H1 (cell line): Measurements from ENCODE around the gene WWP2. TPM values are rescaled to one million over a fixed set of nuclear protein-coding genes. Genes with fewer than 3 reads are reported as not detected.

Source experiments
- CTCF ChIA-PET: fragments of 300-600 bp; sonication (Branson Sonifier 250); formaldehyde crosslinking; loops from one replicate; lab custom pipeline; 2021; ENCODE audit not compliant: partially characterized antibody; lab: Charles Lee
- POLR2A ChIA-PET: fragments of 300-600 bp; sonication (Branson Sonifier 250); formaldehyde crosslinking; loops from one replicate; lab custom pipeline; 2021; ENCODE audit warnings: inconsistent platforms; ENCODE audit not compliant: partially characterized antibody; lab: Charles Lee
- DNase-seq, 2 experiments: peaks; one replicate each; pipeline versions ENCODE4 v3.0.0 to v3.0.0-alpha.2; 2010 to 2022; ENCODE audit warnings: low spot score in 2 of 2, low read depth in 1 of 2, mixed read lengths in 1 of 2
- FAIRE-seq: peaks from 2 replicates; lab custom pipeline; 2011; peaks lifted over from hg19 to GRCh38; lab: Jason Lieb, UNC
- H2AFZ ChIP-seq: 2 replicates; pipeline ENCODE4 v1.8.1; 2012; ENCODE audit warnings: low read length, inconsistent platforms
- H2AK5ac ChIP-seq: 2 replicates; pipeline ENCODE4 v1.6.1; 2013; ENCODE audit warnings: low read depth, low read length
- H2BK120ac ChIP-seq: replicated peaks from 2 replicates; pipeline ENCODE3; 2013; ENCODE audit warnings: low read depth, low read length, inconsistent platforms
- H2BK12ac ChIP-seq: 2 replicates; pipeline ENCODE4 v1.6.1; 2013; ENCODE audit warnings: low read depth, low read length
- H2BK15ac ChIP-seq: 2 replicates; pipeline ENCODE4 v1.6.1; 2013; ENCODE audit warnings: low read length
- H2BK20ac ChIP-seq: 2 replicates; pipeline ENCODE4 v1.6.1; 2013; ENCODE audit warnings: low read length
- H2BK5ac ChIP-seq: 2 replicates; pipeline ENCODE4 v1.6.1; 2013; ENCODE audit warnings: low read depth, low read length
- H3K14ac ChIP-seq: 2 replicates; pipeline ENCODE4 v1.6.1; 2013; ENCODE audit warnings: inconsistent platforms; ENCODE audit not compliant: insufficient read length
- H3K18ac ChIP-seq: 2 replicates; pipeline ENCODE4 v1.6.1; 2013; ENCODE audit warnings: low read length; ENCODE audit errors: extremely low read depth
- H3K23ac ChIP-seq: 2 replicates; pipeline ENCODE4 v1.6.1; 2013; ENCODE audit warnings: inconsistent platforms; ENCODE audit not compliant: insufficient read length
- H3K23me2 ChIP-seq: 2 replicates; pipeline ENCODE4 v1.6.1; 2013; ENCODE audit warnings: low read depth, low read length
- H3K27ac ChIP-seq: 2 replicates; pipeline ENCODE4 v1.6.1; 2011; ENCODE audit warnings: low read depth, low read length, inconsistent platforms
- H3K27me3 ChIP-seq, 4 experiments: replicated peaks in 1 of 4; 1 replicate in 1 of 4; 2 replicates in 3 of 4; pipeline versions ENCODE4 v1.6.1 to v1.8.1; 2011 to 2013; ENCODE audit warnings: low read length in 3 of 4, mild to moderate bottlenecking in 3 of 4, inconsistent platforms in 2 of 4, mixed read lengths in 2 of 4, moderate library complexity in 1 of 4; ENCODE audit not compliant: control insufficient read depth in 3 of 4, insufficient read depth in 3 of 4; ENCODE audit errors: extremely low read depth in 1 of 4
- H3K36me3 ChIP-seq, 4 experiments: 2 replicates each; pipeline versions ENCODE4 v1.6.1 to v1.8.1; 2011 to 2013; ENCODE audit warnings: mild to moderate bottlenecking in 4 of 4, low read length in 3 of 4, moderate library complexity in 2 of 4, control low read depth in 1 of 4, inconsistent platforms in 1 of 4; ENCODE audit not compliant: insufficient read depth in 4 of 4, control insufficient read depth in 2 of 4
- H3K4ac ChIP-seq: replicated peaks from 2 replicates; pipeline ENCODE3; 2013; ENCODE audit warnings: low read length, low read depth, mixed read lengths, inconsistent platforms; ENCODE audit not compliant: insufficient read length
- H3K4me1 ChIP-seq, 4 experiments: replicated peaks in 1 of 4; 1 replicate in 1 of 4; 2 replicates in 3 of 4; pipeline versions ENCODE4 v1.6.1 to v1.8.1; 2011 to 2013; ENCODE audit warnings: low read length in 3 of 4, inconsistent platforms in 2 of 4, mixed read lengths in 1 of 4; ENCODE audit not compliant: insufficient read depth in 4 of 4, control insufficient read depth in 3 of 4
- H3K4me2 ChIP-seq, 2 experiments: 2 replicates each; pipeline versions ENCODE4 v1.6.1 to v1.8.1; 2011 to 2013; ENCODE audit warnings: low read depth in 2 of 2, low read length in 2 of 2, control low read depth in 1 of 2, inconsistent platforms in 1 of 2, mild to moderate bottlenecking in 1 of 2; ENCODE audit not compliant: insufficient read depth in 1 of 2
- H3K4me3 ChIP-seq, 4 experiments: fragments of 200-600, 300-600 bp in 1 of 4; sonication (generic), shearing (Covaris generic), sonication (Bioruptor Twin) in 1 of 4; 2 replicates each; pipeline versions ENCODE4 v1.5.1 to v1.8.1; 2011 to 2016; ENCODE audit warnings: low read length in 4 of 4, low read depth in 3 of 4, control low read depth in 2 of 4, inconsistent platforms in 2 of 4, mild to moderate bottlenecking in 2 of 4, mixed read lengths in 1 of 4, moderate library complexity in 1 of 4; ENCODE audit not compliant: insufficient read depth in 2 of 4; ENCODE audit errors: extremely low read depth in 1 of 4
- H3K56ac ChIP-seq: replicated peaks from 2 replicates; pipeline ENCODE3; 2013; ENCODE audit warnings: low read depth, mild to moderate bottlenecking, mixed read lengths, low read length, inconsistent platforms; ENCODE audit not compliant: insufficient read length
- H3K79me1 ChIP-seq: 2 replicates; pipeline ENCODE4 v1.6.1; 2013; ENCODE audit warnings: low read depth, low read length, control low read depth
- H3K79me2 ChIP-seq, 2 experiments: 2 replicates each; pipeline versions ENCODE4 v1.6.1 to v1.8.1; 2012 to 2013; ENCODE audit warnings: low read length in 2 of 2, mild to moderate bottlenecking in 2 of 2, inconsistent platforms in 1 of 2; ENCODE audit not compliant: insufficient read depth in 2 of 2, control insufficient read depth in 1 of 2
- H3K9ac ChIP-seq, 4 experiments: replicated peaks in 1 of 4; 1 replicate in 1 of 4; 2 replicates in 3 of 4; pipeline versions ENCODE4 v1.6.1 to v1.8.1; 2011 to 2013; ENCODE audit warnings: low read depth in 3 of 4, low read length in 3 of 4, control low read depth in 2 of 4, mild to moderate bottlenecking in 2 of 4, moderate library complexity in 2 of 4, inconsistent platforms in 1 of 4; ENCODE audit errors: extremely low read depth in 1 of 4
- H3K9me3 ChIP-seq, 2 experiments: 2 replicates each; pipeline versions ENCODE4 v1.6.1 to v1.8.1; 2012 to 2013; ENCODE audit warnings: mild to moderate bottlenecking in 2 of 2, moderate library complexity in 2 of 2, control low read depth in 1 of 2, inconsistent platforms in 1 of 2, low read depth in 1 of 2, low read length in 1 of 2, mixed read lengths in 1 of 2; ENCODE audit not compliant: insufficient read depth in 2 of 2
- H4K20me1 ChIP-seq, 2 experiments: replicated peaks in 1 of 2; 2 replicates each; pipeline versions ENCODE3 to v1.8.1; 2011 to 2013; ENCODE audit warnings: inconsistent platforms in 2 of 2, low read length in 2 of 2, mild to moderate bottlenecking in 1 of 2; ENCODE audit not compliant: insufficient read depth in 2 of 2, control insufficient read depth in 1 of 2
- H4K5ac ChIP-seq: 2 replicates; pipeline ENCODE4 v1.6.1; 2013; ENCODE audit warnings: low read length, low read depth, mixed read lengths, inconsistent platforms; ENCODE audit not compliant: insufficient read length
- H4K8ac ChIP-seq: 2 replicates; pipeline ENCODE4 v1.8.0; 2013; ENCODE audit warnings: mild to moderate bottlenecking, moderate library complexity, low read length, inconsistent platforms; ENCODE audit not compliant: insufficient read depth; ENCODE audit errors: extremely low read depth
- H4K91ac ChIP-seq: replicated peaks from 2 replicates; pipeline ENCODE3; 2013; ENCODE audit warnings: low read length, mixed read lengths, inconsistent platforms; ENCODE audit not compliant: insufficient read length
- ASH2L ChIP-seq: fragments of 200-600, 300-600 bp; sonication (generic); IDR thresholded peaks from one replicate; pipeline ENCODE4 v1.7.1; 2017; ENCODE audit warnings: low read length
- ATF3 ChIP-seq: IDR thresholded peaks from 2 replicates; pipeline ENCODE4 v1.6.1; 2011; ENCODE audit warnings: low read depth, mild to moderate bottlenecking, low read length; ENCODE audit not compliant: insufficient read depth
- BACH1 ChIP-seq: IDR thresholded peaks from 2 replicates; pipeline ENCODE4 v1.6.1; 2012; ENCODE audit warnings: low read length, improper control_type of control experiment
- BCL11A ChIP-seq, 2 experiments: IDR thresholded peaks; one replicate each; pipeline ENCODE4 v1.6.1; 2011; ENCODE audit warnings: low read depth in 2 of 2, low read length in 2 of 2, mild to moderate bottlenecking in 2 of 2
- EP300 ChIP-seq, 2 experiments: IDR thresholded peaks; 1 replicate in 1 of 2; 2 replicates in 1 of 2; pipeline ENCODE4 v1.6.1; 2011 to 2012; ENCODE audit warnings: low read depth in 2 of 2, low read length in 2 of 2, mild to moderate bottlenecking in 2 of 2, borderline replicate concordance in 1 of 2, inconsistent platforms in 1 of 2, moderate library complexity in 1 of 2
- FOSL1 ChIP-seq: IDR thresholded peaks from 2 replicates; pipeline ENCODE4 v1.6.1; 2011; ENCODE audit warnings: mild to moderate bottlenecking, low read depth, low read length, moderate library complexity; ENCODE audit not compliant: insufficient read depth
- KDM1A ChIP-seq: fragments of 200-600, 300-600 bp; sonication (generic); IDR thresholded peaks from 2 replicates; pipeline ENCODE4 v1.7.1; 2016; ENCODE audit warnings: mild to moderate bottlenecking, low read length, borderline replicate concordance
- KDM5A ChIP-seq: fragments of 200-600 bp; IDR thresholded peaks from 2 replicates; pipeline ENCODE4 v1.7.1; 2012; ENCODE audit warnings: mild to moderate bottlenecking, low read length, inconsistent platforms, mixed read lengths
- TAF1 ChIP-seq: IDR thresholded peaks from 2 replicates; pipeline ENCODE4 v1.6.1; 2011; ENCODE audit warnings: mild to moderate bottlenecking, low read depth, low read length
- TCF12 ChIP-seq: IDR thresholded peaks from 2 replicates; pipeline ENCODE4 v1.6.1; 2011; ENCODE audit warnings: low read depth, mild to moderate bottlenecking, low read length
- WGBS, 2 experiments: shearing (Covaris generic) in 1 of 2; methylation state at CpG; one replicate each; pipeline versions ENCODE4 v1.1.6 to v1.1.7; 2013 to 2015; ENCODE audit warnings: low lambda C conversion rate in 2 of 2, mixed read lengths in 2 of 2, inconsistent platforms in 1 of 2, low coverage in 1 of 2, missing lambda C conversion rate in 1 of 2; ENCODE audit not compliant: insufficient replicate concordance in 2 of 2, insufficient coverage in 1 of 2, insufficient read length in 1 of 2; ENCODE audit errors: extremely low coverage in 1 of 2, missing lambda C conversion rate in 1 of 2; 5-methylcytosine and 5-hydroxymethylcytosine counted together
- polyA plus RNA-seq, 7 experiments: library from polyadenylated mRNA; depleted of rRNA in 3 of 7; stranded (reverse) in 5 of 7; unstranded in 2 of 7; fragments of >200 nt in 5 of 7; fragments of 200-250 nt in 2 of 7; gene quantifications; 1 replicate in 5 of 7; 2 replicates in 1 of 7; 4 replicates in 1 of 7; pipeline versions ENCODE4 v1.2.1 to v1.2.3, GENCODE V29; 2011 to 2013; ENCODE audit warnings: missing spikeins in 2 of 7, mixed read lengths in 2 of 7
- total RNA-seq: library from RNA; stranded (reverse); fragmentation: NEBNext Ultra II Directional; extraction: Animal tissue kit (Norgen Biotek cat#: 25700); gene quantifications from 2 replicates; pipeline ENCODE4 v1.2.1, GENCODE V29; 2021

The WWP2 gene
- total and polyA plus RNA-seq, 2 of the 8 experiments (the other 6 are each of a cell fraction or from before 2014, with no cell fraction given), result 14.1 to 42.2 TPM

- Histone ChIP-seq H4K20me1 (no peaks in the 10 kb centered on the region), H3K23ac (no peak overlapping the region), H3K4me3 (peak overlapping the region; percentile 49 to 65 (median 60)), H3K9me3 (no peaks in the 10 kb centered on the region), H3K4ac (no peak overlapping the region), H3K27me3 (no peaks in the 10 kb centered on the region), H3K4me2 (peak overlapping the region; percentile 86), H3K14ac (no peak overlapping the region), H4K91ac (peak overlapping the region; percentile 29), H3K79me2 (no peaks in the 10 kb centered on the region), H2BK15ac (no peak overlapping the region), H3K27ac (peak overlapping the region; percentile 88), H3K56ac (no peak overlapping the region), H4K8ac (peak overlapping the region; percentile 72; the same call in 1 of the 2 replicates), H3K36me3 (no peaks in the 10 kb centered on the region), H2BK5ac (peak overlapping the region; percentile 82; the same call in 1 of the 2 replicates), H3K9ac (peak overlapping the region in 3 of 4 experiments; percentile 35 to 62 (median 44); a peak in 5 of 7 replicates), H2BK12ac (peak overlapping the region; percentile 84), H2AFZ (peak overlapping the region; percentile 29; the same call in 1 of the 2 replicates), H3K79me1 (0 out of 2 replicates have a peak, but pooled peaks cover 2% of the 10 kb centered on the region), H2AK5ac (no peak overlapping the region), H3K4me1 (peaks cover 3 to 7% (median 6%) of the 10 kb centered on the region in 4 experiments; a peak in 6 of 7 replicates), H3K23me2 (peaks cover 8% of the 10 kb centered on the region; the same call in 1 of the 2 replicates), H4K5ac (peak overlapping the region; percentile 49), H3K18ac (peak overlapping the region; percentile 88), H2BK20ac (no peak overlapping the region), H2BK120ac (no peak overlapping the region)
- POLR2A ChIA-PET, result interaction anchor here (0.7 to 9.9 kb wide), 13 partner anchors 10 to 395 kb away, joined by 3 to 83 read pairs (median 5); partner anchors contain the start of genes NOB1, TERF2 and WWP2
- 69% methylated on average over 32 of the region's 32 CpGs; no CpG with 5 or more reads in 1 of the 2 experiments for WGBS, 2 experiments
- DNase-seq (no peak), FAIRE-seq (no peak)
- CTCF ChIA-PET, result interaction anchor here (0.8 to 13.1 kb wide), 8 partner anchors 14 to 204 kb away, joined by 3 to 88 read pairs (median 4); partner anchors contain the start of gene NOB1
- TF ChIP-seq TCF12 (no peak), BCL11A (IDR thresholded peaks at IDR 0.05; ENCODE audit: low read depth in 2 of 2, low read length in 2 of 2) (no peak), KDM1A (no peak), EP300 (IDR thresholded peaks at IDR 0.05; ENCODE audit: borderline replicate concordance in 1 of 2, low read depth in 2 of 2, low read length in 2 of 2) (no peak), ATF3 (no peak), TAF1 (no peak), ASH2L (no peak), KDM5A (no peak), FOSL1 (no peak), BACH1 (peak; percentile 31; the same call in 1 of the 2 replicates)
Measured at GRCh38 chr16:69725480-69726312, 36.4 kb upstream of the WWP2 start.
